Measurements from ENCODE around the gene PRR5L. TPM values are rescaled to one million over a fixed set of nuclear protein-coding genes. Genes with fewer than 3 reads are reported as not detected.
A peak's percentile ranks its signal among the peaks of the same experiment; 100 is the strongest.

The PRR5L gene
- total and polyA plus RNA-seq, 7 donors, result 3.3 to 105 (median 11.9) TPM

- H3K9me3 ChIP-seq, result no peaks in the 10 kb centered on the region
- no peaks in the 10 kb centered on the region for H3K27me3 ChIP-seq
- TF ChIP-seq EP300 (IDR thresholded peaks at IDR 0.05), result no peak
- TF ChIP-seq, protein P1, sequence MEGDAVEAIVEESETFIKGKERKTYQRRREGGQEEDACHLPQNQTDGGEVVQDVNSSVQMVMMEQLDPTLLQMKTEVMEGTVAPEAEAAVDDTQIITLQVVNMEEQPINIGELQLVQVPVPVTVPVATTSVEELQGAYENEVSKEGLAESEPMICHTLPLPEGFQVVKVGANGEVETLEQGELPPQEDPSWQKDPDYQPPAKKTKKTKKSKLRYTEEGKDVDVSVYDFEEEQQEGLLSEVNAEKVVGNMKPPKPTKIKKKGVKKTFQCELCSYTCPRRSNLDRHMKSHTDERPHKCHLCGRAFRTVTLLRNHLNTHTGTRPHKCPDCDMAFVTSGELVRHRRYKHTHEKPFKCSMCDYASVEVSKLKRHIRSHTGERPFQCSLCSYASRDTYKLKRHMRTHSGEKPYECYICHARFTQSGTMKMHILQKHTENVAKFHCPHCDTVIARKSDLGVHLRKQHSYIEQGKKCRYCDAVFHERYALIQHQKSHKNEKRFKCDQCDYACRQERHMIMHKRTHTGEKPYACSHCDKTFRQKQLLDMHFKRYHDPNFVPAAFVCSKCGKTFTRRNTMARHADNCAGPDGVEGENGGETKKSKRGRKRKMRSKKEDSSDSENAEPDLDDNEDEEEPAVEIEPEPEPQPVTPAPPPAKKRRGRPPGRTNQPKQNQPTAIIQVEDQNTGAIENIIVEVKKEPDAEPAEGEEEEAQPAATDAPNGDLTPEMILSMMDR (IDR thresholded peaks at IDR 0.05), result no peak
- no peak for TF ChIP-seq POLR2A (IDR thresholded peaks at IDR 0.05)
- TF ChIP-seq POLR2AphosphoS5 (IDR thresholded peaks at IDR 0.05), result no peak
- 54 to 62% methylated on average over 5 of the region's 5 CpGs for WGBS, 2 donors
- DNase-seq, result no peak
- intact Hi-C loops (cut with DNase I), result no loop called here
- no peaks in the 10 kb centered on the region for H3K36me3 ChIP-seq
- no peak overlapping the region for H3K27ac ChIP-seq
- no peak overlapping the region for H3K4me3 ChIP-seq
- no peaks in the 10 kb centered on the region for H3K4me1 ChIP-seq
Observed at GRCh38 chr11:36253238-36253637, 42.9 kb upstream of the PRR5L start.

- TF ChIP-seq, protein P1 (IDR thresholded peaks at IDR 0.05), result no peak
- TF ChIP-seq POLR2A (IDR thresholded peaks at IDR 0.05) (no peak), EP300 (IDR thresholded peaks at IDR 0.05) (no peak), POLR2AphosphoS5 (IDR thresholded peaks at IDR 0.05) (no peak)
- no peaks in the 10 kb centered on the region for H3K4me1 ChIP-seq
- intact Hi-C loops (cut with DNase I), result no loop called here
- WGBS, 2 donors, result 83 to 86% methylated on average over 1 of the region's 1 CpG
- H3K36me3 ChIP-seq, result no peaks in the 10 kb centered on the region
- no peaks in the 10 kb centered on the region for H3K9me3 ChIP-seq
- no peak for DNase-seq
- no peak overlapping the region for H3K27ac ChIP-seq
- no peaks in the 10 kb centered on the region for H3K27me3 ChIP-seq
- H3K4me3 ChIP-seq, result no peak overlapping the region
Observed at GRCh38 chr11:36254713-36255112, 41.4 kb upstream of the PRR5L start.

GRCh38 chr11:36257351-36257750, 38.7 kb upstream of the PRR5L start:
- no peaks in the 10 kb centered on the region for H3K4me1 ChIP-seq
- no peaks in the 10 kb centered on the region for H3K36me3 ChIP-seq
- H3K27me3 ChIP-seq, result no peaks in the 10 kb centered on the region
- intact Hi-C loops (cut with DNase I), result no loop called here
- TF ChIP-seq, protein P1 (IDR thresholded peaks at IDR 0.05), result no peak
- TF ChIP-seq POLR2AphosphoS5 (IDR thresholded peaks at IDR 0.05) (no peak), POLR2A (IDR thresholded peaks at IDR 0.05) (no peak), EP300 (IDR thresholded peaks at IDR 0.05) (no peak)
- no peak overlapping the region for H3K4me3 ChIP-seq
- WGBS, 2 donors, result 76 to 80% methylated on average over 5 of the region's 5 CpGs
- no peak overlapping the region for H3K27ac ChIP-seq
- no peaks in the 10 kb centered on the region for H3K9me3 ChIP-seq
- DNase-seq, result no peak

GRCh38 chr11:36258730-36259360, 37.2 kb upstream of the PRR5L start:
- intact Hi-C loops (cut with DNase I), result no loop called here
- WGBS, 2 donors, result 31 to 37% methylated on average over 12 of the region's 12 CpGs
- DNase-seq, result peak; percentile 72
- Histone ChIP-seq H3K27me3 (no peaks in the 10 kb centered on the region), H3K27ac (no peak overlapping the region), H3K4me1 (no peaks in the 10 kb centered on the region), H3K36me3 (no peaks in the 10 kb centered on the region), H3K4me3 (no peak overlapping the region), H3K9me3 (no peaks in the 10 kb centered on the region)
- no peak for TF ChIP-seq POLR2A (IDR thresholded peaks at IDR 0.05)
- TF ChIP-seq, protein P1 (IDR thresholded peaks at IDR 0.05), result peak in 3 of 4 experiments; percentile 16 to 40 (median 23)

DNA sequence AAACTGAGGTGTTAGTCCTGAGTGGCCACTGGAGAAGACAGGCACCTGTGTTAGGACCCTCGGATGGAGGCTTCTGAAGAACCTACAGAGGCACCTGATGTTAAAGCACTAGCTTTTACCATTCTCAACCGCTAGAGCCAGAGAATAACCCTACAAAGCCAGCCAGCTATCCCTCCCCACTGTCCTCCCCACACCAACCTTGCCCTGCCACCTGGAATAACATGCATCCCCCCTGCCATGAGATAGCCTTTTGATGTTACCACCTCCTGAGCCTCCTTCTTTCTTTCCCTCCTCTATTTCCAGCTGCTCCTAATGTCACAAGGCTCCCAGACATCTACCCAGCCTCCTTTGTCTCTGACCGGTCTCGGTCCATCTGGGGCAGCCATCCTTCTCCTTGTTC, 35.0 kb upstream of the PRR5L start:
- no peaks in the 10 kb centered on the region for H3K27me3 ChIP-seq
- H3K4me1 ChIP-seq, result no peaks in the 10 kb centered on the region
- no peak overlapping the region for H3K27ac ChIP-seq
- H3K4me3 ChIP-seq, result no peak overlapping the region
- 76 to 83% methylated on average over 4 of the region's 4 CpGs for WGBS, 2 donors
- no peaks in the 10 kb centered on the region for H3K36me3 ChIP-seq
- TF ChIP-seq POLR2AphosphoS5 (IDR thresholded peaks at IDR 0.05), result no peak
- TF ChIP-seq, protein P1 (IDR thresholded peaks at IDR 0.05), result no peak
- no peak for TF ChIP-seq POLR2A (IDR thresholded peaks at IDR 0.05)
- TF ChIP-seq EP300 (IDR thresholded peaks at IDR 0.05), result no peak
- intact Hi-C loops (cut with DNase I), result no loop called here
- H3K9me3 ChIP-seq, result no peaks in the 10 kb centered on the region
- no peak for DNase-seq

Measured in sigmoid colon (tissue), 7 donors.